HG03378 (cell line): ENCODE measurements around the gene ANKRD33B.
"Not testable (repeated sequence)": the region's sequence is repeated elsewhere in the genome, so short reads cannot be mapped to it uniquely, and the experiment has no call there.

ENCODE experiments used
- ATAC-seq: cut with Tn5 transposase; IDR thresholded peaks from one replicate; pipeline ENCODE4 v1.9.1; 2021; ENCODE audit warnings: mild to moderate bottlenecking, moderate library complexity; ENCODE audit not compliant: unreplicated experiment

The ANKRD33B gene

DNA sequence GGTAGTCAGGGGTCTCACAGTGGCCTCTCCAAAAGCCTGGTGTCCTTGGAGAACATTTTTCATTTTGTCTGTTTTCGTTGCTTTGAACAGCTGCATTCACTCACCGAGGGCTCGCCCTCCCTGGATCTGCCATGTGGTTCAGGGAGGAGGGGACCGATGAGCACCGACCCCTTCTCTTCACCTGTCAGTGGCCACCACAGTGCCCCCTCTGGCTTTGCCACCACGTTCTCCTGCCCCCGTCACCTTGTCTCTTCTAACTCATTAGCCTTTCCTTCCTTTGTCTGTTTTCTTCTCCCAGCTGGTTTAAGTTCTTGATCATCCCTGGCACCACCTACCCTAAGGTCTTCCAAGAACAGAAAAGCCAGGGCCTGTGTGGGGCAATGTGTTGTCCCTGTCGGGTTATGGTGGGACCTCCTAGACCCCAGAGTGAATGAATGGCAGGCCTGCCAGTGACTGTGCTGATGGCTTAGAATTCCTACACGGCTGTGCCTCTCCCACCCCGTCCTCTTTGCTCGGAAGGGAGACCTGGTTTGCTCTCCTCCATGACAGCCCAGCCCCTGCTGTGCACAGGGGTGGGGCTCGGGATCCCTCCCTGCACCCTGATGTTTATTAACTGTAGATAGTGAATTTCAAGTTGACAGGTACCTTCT, 90.0 kb downstream of the ANKRD33B start:
- ATAC-seq, result no peak

DNA sequence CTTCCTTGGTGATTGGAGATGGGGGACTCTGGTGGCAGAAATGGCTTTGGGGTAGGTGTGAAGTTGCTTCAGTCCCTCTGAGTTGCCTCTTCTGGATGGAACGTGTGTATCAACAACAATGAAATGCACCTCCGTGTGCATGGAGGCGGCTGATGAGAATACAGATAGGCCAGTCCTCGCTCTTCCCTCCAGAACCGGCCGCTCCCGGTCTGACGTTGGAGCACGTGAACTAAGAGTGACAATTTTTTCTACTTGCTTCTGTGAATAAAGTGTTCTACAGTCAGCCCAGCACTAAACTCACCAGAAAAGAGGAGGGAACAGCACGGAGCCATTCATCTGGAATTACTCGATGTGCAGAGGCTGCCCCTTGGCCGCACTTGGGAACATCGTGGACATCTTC, 90.7 kb downstream of the ANKRD33B start:
- ATAC-seq, result no peak

DNA sequence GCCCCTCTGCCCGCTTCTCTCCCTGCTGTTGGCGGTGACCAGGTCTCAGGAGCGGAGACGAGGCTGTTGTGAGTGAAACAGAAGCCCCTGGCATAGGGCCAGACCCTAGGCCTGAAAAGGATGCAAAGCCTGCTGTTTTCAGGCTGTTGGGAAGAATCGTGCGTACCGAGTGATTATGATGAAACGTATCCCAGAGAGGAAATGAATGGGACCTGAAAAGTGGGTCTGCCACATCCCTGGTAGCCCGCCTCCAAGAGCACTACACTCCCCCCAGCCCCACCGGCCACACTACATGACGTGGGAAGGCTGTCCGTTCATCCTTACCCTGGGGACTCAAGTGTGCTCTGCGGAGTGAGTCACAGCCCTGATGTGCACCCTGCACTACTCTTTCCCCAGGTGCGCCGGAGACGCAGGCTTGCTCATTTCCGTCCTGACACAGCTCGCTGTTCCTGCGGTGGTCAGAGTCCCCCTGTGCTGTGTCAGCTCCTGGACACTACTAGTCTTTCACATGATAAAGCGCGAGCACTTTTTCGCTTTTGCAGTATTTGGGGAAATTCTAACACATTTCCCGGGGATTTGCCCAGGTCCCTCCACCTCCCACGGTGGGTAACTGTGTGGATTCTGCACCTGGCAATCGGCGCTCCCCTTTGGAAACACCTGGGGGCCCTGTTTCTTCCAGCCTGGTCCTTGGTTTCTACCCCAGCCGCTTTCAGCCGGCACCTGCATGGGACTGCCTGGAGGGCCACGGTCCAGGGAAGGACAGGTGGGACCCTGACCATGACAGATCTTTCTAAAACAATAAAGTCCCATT, 91.5 kb downstream of the ANKRD33B start:
- ATAC-seq, result peak; percentile 53

DNA sequence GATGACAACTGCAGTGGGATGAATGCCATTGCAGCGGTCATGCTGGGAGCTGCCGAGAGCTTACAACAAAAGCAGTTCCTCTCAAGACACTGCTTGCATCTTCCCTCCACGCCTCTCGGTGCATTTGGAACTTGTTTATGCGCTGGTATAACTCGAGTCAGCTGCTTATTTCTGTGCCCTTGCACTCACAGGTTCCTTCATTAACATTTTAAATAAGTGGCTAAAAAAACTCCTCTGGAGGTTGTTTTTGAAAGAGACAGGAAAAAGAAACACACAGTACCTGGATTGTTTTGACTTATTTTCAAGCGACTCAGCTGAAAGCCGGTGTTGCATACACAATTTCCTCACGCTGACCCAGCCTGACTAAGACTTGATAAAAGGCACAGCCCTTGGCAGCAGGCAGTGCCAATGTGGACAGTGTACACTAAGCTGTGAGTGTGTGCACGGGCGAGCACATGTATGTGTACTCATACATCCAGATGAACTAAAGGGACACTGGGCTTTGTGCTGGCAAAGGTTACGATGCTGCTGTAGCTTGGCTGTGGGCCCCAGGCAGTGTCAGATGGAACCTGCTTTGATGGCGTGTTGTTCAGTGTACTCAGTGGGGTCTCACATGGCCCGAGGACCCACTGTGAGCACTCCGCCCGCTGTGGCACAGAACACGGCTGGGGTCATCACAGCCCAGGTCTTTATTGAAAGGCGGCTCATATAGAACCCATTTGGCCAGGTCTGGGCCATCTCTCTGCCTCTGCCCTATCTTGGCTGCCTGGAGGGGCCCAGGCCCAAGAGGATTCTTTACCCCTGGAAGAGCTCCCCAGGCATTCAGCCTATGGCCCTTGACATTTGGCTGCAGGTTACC, 92.3 kb downstream of the ANKRD33B start:
- no peak for ATAC-seq

DNA sequence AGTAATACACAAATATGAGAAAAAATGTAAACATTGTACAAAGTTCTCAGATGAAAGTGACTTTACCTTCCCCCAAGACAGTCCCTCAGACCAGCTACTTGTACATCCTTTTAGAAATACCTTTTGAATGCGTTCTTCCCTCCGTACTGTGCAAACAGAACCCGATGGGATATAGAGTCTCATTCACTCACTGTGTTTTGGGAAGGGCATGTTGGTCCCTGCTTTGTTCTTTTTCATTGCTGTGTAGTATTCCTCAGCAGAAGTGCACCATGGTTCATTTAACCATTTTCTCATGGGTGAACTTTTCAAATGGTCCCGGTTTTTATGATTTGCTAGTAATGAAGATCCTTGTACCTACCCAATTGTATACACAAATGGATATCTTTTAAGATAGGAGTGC, 94.4 kb downstream of the ANKRD33B start:
- ATAC-seq, result no peak

DNA sequence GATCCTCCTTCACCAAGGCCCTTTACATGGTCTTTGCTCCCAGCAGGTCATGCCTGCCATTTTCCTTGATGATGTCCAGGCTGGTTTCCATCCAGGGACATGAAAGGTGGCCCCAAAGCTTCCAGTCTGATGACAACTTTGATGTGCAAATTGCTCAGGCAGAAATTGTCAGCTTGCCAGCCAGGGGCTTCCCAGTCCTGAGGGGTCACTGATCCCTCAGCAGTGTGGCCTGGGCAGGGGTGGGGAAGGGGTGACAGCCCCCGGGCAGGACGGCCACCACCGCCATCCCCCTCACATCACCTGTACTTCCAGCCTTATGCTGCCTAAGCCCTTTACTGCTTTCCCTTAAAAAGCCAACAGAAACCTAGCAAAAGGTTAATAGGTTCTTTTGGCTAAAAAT, 96.3 kb downstream of the ANKRD33B start:
- ATAC-seq, result no peak

DNA sequence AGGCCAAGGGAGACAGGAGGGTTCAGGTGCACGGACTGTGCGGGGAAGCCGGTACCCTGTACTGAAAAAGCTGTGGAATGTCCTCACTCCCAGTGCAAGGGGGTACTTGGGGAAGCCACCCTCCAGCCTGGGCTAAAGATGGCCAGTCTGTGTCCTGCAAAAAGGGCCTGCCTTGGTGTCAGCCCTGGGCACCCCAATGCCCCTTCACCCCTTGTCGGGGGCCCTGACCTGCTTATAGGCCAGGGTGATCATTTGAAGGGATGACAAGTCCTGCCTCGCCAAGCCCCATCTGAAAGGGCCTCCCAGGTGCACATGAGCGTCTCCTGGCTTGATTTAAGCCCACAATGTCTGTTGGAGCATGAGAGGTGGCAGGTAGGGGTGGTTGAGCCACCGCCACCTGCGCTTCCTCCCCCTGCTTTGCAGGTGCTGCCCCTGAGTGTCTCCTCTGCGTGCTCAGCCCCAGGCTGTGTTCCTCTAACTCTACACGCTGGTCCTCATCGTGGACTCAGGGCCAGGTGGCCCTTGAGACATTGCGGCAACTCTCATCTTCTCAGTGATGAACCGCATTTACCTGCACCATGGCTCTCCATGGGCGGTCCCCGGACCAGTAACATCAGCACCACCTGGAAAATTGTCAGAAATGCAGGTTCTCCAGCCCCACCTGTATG, 97.0 kb downstream of the ANKRD33B start:
- ATAC-seq, result no peak

DNA sequence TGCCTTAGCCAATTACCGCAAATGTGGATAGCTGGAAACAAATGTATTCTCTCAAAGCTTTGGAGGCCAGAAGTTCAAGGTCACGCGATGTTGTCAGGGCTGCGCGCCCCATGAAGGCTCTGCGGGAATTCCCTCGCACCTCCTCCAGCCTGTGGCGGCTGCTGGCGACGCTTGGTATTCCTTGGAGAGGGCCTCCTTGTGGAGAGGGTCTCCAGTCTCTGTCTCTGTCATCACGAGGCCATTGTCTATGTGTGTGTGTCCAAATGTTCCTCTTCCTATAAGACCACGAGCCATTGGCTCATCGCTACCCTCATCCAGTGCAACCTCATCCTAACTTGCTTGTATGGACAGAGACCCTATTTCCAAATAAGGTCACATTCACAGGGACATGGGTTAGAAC, 97.5 kb downstream of the ANKRD33B start:
- ATAC-seq, result no peak

DNA sequence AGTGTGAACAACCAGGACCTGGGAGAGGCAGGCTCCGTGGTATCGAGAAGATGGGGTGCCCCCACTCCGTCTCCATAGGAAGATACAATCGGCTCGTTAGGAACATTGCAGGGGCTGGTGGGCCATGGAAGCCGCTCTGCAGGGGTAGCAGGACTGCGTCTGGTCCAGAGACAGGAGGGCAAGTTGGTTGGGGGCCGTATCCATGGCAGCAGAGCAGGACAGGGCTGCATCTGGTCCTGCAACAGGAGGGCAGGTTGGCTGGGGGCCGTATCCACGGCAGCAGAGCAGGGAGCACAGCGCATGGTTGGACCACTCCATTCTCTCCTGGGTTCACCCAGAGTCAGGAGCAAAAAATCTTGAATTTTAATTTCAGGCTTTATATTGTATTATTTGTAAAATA, 98.2 kb downstream of the ANKRD33B start:
- ATAC-seq, result no peak

DNA sequence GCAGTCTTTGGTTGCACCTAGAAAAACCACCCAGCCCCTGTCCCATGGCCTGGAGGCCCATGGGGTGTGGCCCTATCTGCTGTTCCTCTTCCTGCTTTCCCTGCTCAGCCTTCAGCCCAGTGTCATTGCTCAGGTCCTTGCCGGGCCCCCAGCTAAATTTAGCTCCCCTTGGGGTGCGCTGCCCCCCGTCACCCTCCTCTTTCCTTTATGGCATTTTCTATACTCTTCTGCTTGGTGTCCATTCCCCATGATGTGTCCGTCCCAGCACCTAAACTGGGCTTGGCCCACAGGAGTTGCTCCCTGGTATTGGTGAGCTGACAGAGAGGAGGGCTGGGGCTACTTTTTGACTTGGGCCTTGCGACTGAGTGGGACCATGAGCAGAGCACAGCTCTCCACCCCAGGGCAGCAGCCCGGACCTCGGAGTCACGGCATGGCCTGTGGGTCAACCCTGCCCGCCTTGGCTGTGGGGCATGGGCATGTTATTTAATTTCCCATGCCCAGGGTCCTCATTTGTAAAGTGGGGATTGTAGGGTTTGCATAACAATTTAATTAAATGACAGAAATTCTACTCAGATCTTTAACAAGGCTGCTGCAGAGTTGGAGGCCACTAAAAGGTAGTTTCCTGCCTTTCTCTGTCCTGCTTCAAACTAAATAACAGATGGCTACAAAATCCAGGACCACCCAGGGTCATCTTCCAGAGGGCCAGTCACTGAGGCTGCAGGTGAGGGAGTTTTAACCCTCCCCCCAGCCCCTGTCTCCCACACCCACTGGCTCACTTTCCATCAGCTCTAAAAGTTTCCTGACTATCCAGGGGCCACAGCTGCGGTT, 99.0 kb downstream of the ANKRD33B start:
- no peak for ATAC-seq

DNA sequence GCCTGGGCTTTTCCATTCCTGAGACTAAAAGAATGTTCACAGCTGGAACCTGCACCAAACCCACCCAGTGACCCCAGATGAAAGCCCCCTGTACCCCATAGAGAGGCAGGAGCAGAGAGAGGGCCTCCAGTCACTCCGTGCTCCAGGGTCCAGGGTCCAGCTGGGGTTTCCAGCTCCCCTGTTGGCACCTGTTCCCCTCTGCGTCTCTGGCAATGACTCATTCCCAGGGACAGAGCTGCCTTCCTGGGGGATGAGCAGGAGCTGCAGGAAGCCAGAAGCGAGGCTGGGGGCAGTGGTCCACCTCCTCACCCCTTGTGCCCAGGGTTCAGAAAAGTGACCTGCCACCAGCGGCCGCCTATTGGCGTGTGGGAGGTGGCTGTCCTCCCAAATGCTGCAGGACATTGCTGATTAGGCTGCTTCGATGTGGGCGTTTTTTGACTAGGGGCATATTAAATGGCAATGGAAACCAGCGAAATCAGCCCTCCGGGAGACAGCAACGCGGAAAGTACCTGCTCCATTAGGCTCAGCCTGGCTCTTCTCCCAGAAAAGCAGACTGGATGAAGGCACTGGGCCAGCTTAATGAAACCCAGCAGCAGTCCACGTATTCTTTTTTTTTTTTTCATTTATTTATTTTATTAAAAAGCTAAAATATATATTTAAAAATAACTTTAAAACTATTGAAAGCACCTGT, 99.8 kb downstream of the ANKRD33B start:
- ATAC-seq, result no peak

DNA sequence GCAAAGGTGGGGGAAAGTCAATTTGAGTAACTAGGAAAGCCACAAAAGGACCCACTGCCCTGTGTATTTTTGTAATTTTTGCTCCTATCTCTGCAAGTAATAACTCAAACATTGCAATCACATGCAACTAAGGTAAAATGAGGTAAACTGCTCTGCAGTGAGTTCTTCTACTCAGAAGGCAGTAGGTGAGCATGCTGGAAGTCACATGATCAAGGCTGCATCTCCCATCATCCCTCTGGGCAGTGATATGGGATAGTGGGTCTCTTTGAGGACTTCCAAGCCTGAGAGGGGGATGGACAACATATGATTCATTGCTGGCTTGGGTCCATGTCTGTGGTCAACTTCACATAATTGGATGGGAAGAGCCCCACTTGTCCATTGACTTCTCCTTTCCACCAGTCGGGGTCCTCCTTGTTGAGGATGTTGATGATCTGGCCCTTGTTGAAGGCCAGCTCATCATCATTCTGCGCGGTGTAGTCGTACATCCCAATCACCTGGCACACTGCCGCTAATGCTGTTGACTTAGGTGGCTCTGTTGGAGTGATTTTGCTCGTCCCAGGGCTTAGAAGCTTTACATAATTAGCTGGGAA, 100.4 kb downstream of the ANKRD33B start:
- not testable (repeated sequence) for ATAC-seq

DNA sequence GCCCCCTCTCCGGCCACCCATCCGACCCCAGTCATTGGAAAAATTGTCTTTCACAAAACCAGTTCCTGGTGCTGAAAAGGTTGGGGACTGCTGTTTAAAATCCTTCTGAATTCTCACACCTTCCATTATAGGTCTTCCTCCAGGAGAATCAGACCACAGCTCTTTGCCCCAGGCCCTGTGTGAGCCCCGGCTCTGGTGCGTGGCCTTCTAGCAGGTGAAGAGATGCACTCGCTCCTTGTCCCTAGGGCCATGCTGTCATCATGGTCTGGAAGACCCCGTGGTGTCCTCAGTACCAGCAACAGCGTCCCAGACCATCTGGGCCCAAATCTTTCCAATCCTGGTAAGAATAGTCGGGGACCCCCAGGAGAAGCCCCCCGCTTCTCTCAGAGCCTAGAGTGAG, 101.9 kb downstream of the ANKRD33B start:
- ATAC-seq, result no peak

DNA sequence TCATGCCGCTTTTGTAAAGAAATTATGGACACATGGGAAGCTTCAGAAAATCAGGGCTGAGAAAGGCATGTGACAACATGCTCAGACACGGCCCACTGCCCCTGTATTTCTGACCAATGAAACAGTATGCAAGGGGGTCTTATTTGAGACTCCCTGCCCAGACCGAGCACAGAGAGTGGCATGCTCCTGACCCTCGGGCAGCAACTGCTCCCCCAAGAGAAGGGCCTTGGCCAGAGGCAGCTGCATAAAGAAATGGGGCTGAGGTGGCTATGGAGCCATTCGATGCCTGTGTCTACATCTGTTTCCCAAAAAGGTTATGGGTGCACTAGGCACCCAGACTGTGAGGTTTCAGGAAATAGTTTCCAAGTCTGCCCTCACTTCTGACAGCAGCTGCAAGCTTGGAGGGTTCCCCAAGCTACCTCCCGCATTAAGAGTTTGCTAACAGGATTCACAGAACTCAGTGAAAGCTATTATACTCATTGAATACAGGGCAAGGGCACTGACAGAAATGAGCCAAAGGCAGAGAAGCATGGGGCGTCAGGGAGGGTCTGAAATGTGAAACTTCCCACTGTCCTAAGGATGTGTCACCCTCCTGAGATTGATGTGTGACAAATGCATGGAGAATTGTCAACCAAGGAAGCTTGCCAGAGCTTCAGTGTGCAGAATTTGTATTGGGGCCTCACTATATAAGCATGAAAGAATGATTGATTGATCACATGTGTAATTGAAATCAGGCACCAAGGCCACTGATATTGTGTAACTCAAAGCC, 102.8 kb downstream of the ANKRD33B start:
- no peak for ATAC-seq

DNA sequence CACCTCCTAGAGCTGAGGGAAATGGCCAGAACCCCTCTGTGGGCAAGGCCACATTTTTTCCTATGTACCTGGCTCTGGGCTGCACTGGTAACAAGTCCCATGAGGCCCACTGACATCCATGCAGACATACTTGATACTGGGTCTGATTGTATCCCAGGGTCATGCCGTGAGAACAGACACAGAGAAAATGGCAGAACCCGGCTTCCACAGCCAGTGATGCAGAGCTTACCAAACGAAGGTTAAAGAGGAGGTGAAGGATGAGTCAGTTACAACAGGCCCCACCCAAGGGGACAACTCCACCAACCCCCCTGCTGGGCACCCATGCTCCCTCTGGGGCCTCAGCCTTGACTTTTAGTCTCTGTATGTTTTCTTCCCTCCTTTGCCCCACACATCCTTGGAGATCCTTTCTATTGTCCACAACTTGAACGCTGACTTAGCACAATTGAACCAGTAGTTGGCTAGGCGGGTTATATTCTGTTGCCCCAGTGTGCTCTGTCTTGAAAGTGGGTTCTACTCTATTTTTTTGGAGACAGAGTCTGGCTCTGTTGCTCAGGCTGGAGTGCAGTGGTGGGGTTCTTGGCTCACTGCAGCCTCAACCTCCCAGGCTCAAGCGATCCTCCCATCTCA, 103.7 kb downstream of the ANKRD33B start:
- ATAC-seq, result no peak

DNA sequence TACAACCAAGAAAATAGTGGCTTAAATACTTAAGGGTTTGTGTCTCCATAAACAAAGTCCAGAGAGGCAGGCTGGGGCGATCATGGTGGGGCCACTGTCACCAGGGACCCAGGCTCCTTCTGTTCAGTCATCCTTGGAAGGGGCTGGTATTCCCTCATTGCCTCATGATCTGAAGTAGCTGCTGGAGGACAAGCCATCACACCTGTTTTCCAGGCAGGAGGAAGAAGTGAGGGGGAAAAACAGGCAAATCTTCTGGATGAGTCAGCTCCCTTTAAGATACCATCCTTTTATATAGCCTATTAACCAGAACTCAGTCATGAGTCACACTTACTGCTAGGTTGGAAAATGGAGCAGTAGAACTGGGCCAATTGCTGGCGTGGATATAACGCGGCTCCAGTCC, 104.8 kb downstream of the ANKRD33B start:
- ATAC-seq, result no peak

DNA sequence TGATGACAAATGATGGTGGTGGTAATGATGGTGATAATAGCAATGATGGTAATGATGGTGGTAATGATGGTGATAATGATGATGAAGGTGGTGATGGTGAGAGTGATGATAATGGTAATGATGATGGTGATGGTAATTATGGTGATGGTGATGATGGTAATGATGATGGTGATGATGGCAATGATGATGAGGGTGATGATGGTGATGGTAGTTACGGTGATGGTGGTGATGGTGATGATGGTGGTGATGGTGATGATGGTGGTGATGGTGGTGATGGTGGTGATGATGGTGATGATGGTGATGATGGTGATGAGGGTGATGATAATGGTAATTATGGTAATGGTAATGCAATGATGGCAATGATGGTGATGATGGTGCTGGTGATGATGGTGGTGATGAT, 106.1 kb downstream of the ANKRD33B start:
- ATAC-seq, result no peak
